GM18502 (cell line): ENCODE measurements around the gene EBPL.
"Not testable (repeated sequence)": the region's sequence is repeated elsewhere in the genome, so short reads cannot be mapped to it uniquely, and the experiment has no call there.

Experiments
- ATAC-seq: cut with Tn5 transposase; IDR thresholded peaks from one replicate; pipeline ENCODE4 v1.9.1; 2021; ENCODE audit warnings: mild to moderate bottlenecking; ENCODE audit not compliant: unreplicated experiment, poor library complexity

EBPL gene

DNA sequence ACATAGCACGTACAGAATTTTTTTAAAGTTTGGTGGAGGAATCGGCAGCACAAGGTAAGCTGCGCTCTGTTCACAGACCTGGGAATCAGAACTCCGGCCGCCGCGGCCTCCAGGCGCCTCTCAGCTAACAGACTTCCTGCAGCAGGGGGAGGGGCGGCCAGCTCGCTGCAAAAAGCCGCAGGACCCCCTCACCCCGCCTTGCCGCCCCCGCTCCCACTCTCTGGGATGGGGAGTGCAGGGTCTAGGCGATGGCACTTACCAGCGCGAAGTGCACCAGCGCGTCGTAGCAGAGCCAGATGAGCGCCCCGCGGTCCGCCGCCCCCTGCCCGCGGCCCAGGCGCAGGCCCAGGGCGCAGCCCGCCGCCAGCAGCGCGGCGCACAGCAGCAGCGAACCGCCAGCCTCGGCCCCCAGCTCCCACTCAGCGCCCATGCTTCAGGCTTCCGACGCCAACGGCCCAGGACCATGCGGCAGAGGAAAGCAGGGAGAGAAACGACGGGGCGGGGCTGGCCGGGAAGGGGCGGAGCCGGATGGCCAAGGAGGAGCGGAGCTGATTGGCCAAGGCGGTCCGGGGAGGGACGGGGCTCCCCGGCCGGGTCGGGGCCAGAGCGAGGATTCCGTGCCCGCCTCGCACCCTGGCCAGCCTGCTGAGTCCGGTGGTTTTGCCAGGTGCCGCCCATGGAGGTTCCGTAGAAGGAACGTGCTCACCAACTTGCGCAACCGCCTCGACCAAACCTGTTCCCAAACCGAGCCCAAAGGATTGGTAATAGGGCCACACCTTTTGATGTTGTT, at the start of gene EBPL:
Gene EBPL (minus strand): TSS at position 492 of the 790 bp plus-strand sequence. CDS start 62 bp downstream, at position 430.
- ATAC-seq, result peak; percentile 96

DNA sequence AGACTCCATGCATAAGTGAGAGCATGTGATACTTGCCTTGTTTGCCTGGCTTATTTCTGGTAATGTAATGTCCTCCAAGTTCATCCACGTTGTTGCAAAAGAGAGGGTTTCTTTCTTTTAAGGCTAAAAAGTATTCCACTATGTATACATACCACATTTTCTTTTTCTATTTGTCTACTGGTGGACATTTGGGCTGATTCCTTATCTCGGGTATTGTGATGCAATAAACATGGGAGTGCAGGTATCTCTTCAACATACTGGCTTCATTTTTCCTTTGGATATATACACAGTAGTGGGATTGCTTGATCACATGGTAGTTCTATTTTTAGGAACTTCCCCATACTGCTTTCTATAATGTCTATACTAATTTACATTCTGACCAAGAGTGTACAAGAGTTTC, 49.6 kb upstream of the EBPL start:
- no peak for ATAC-seq

DNA sequence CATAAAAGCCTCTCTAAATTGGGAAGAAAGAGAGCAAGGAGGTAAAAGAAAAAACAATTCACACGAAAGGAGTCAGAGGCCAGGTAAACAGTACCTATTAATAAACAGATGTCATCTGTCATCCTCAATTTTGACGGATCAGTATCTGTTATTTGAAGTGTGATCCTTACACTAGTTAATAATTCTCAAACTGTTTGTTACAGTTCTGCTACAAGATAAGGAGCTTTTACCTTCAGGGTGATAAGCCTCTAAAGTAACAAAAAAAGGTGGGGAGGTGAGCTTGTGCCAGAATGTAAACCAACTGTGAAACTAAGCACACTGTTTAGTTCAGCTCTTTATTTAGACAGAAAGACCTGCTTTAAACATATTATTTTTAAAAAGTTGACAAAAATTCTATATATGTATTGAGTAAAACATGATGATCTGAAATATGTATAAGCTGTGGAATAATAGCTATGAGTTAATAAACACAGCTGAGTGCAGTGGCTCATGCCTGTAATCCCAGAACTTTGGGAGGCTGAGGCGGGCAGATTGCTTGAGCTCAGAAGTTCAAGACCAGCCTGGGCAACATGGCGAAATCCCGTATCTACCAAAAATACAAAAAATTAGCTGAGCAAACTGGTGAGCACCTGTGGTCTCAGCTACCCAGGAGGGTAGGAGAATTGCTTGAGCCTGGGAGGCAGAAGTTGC, 48.4 kb upstream of the EBPL start:
- no peak for ATAC-seq

DNA sequence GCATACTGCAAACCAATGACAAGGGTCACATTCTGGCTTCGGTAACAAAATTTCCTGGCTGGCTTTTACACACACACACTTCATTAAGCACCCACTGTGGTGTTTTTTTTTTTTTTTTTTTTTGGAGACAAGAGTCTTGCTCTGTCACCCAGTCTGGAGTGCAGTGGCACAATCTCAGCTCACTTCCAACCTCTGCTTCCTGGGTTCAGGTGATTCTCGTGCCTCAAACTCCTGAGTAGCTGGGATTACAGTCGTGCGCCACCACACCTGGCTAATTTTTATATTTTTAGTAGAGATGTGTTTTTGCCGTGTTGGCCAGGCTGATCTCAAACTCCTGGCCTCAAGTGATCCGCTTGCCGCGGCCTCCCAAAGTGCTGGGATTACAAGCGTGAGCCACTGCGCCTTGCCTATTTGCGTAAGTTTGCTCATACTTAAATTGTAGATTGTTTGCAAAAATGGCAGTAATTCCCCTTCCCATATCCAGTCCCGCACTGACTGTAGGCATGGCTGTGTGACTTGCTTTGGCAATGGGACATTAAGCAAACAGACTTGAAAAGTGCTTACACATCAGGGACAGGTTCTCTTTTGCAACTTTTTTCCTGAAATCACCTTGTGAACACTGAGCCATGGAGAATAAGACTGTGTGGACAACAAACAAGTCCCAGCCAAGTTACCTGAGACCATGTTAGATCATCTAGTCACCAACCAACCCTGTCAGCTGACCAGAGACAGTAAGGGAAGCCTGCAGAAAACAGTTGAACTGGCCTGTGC, 42.1 kb upstream of the EBPL start:
- no peak for ATAC-seq

DNA sequence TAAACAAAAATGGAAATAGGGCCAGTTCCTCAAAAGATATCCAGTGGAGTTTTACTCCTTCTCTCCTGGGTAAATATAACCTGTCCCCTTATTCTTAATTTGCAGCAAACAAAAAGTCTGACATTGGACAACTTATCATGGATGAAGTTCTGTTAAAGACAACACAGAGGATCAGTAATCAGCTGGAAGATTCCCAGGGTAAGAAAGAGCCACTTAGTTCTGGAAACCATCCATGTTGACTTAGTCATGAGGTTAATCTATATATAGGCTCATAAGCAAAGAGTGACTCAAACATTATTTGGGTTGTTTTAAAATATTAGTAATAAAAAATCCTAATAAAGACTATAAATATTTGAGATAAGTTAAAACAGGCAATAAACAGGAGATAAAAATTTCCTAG, 40.5 kb upstream of the EBPL start:
- no peak for ATAC-seq

DNA sequence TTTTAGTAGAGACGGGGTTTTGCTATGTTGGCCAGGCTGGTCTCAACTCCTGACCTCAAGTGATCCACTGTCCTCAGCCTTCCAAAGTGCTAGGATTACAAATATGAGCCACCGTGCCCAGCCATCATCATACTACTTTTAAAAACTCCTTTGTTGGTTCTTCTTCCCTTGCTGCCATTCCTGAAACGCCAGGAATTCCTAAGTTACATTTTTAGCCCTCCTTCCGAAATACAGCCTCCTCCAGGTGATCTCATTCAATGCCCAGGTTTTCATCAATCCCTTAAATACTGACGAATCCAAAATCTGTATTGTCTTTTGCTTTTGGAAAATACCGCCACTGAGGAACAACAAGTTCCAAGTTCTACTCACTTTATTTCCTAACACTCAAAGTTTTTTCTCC, 25.3 kb upstream of the EBPL start:
- ATAC-seq, result no peak

GRCh38 chr13:49714757-49715156, 23.5 kb upstream of the EBPL start:
- ATAC-seq, result no peak

DNA sequence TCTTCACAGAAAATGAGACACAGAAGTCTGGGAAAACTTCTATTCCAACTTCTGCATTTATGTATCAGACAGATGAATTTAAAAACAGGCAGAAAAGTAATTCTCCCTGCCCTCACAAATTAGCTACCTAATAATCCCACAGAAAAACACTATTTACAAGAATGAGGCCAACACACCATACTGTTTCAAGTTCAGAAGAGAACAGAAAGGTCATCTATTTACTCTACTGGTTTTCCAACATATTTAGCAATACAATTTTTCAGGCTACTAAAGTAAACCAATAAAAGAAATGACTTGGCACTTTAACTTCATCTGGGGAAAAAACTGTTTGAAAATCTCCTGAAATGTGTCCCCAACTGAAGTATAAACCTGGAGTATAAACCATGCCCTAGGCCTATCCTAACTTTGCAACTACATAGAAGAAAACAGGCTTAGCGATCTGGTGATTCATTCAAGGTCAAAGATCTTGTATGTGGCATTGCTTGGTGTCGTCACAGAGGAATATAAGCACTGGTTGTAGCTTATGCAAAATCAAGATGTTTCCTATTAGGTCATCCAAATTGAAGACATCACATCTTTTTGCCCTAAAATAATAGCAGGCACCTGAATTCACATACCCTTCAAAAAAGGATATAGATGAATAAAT, 20.1 kb upstream of the EBPL start:
- no peak for ATAC-seq

- ATAC-seq, result not testable (repeated sequence)
Observed at GRCh38 chr13:49704264-49704663, 13.0 kb upstream of the EBPL start.

GRCh38 chr13:49701491-49701890, 10.2 kb upstream of the EBPL start:
- no peak for ATAC-seq

DNA sequence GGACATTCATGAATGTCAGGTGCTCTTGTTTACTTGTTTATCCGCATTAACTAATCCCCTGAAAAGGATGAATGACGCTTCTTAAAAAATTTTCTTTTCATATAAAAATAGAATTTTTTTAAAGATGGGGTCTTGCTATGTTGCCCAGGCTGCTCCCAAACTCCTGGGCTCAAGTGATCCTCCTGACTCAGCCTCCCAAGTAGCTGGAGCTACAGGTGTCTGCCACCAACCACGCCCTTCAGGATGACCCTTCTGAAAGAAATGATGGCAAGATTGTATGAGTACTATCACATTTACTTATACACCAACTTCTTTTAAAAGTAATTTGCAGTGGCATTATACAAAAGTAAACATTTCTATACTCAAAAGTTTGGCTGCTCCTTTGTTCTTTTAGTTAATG, 6.2 kb upstream of the EBPL start:
- no peak for ATAC-seq

DNA sequence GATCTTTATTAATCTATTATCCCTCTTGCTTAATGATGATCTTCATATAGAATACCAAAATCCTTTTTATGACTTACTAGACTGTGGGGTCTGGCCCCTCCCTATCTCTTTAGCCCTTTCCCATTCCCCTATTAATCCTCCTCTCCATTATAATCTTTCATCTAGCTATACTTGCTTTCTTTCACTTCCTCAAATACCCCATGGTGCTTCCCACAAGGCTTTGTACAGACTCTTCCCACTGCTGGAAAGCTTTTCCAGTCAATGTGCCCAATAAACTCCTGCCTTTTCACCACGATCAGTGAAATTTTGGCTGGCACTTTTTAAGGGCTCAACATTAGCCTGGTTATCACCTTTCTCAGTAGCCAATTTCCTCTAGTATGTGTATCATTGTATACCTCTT, 3.2 kb upstream of the EBPL start:
- no peak for ATAC-seq

DNA sequence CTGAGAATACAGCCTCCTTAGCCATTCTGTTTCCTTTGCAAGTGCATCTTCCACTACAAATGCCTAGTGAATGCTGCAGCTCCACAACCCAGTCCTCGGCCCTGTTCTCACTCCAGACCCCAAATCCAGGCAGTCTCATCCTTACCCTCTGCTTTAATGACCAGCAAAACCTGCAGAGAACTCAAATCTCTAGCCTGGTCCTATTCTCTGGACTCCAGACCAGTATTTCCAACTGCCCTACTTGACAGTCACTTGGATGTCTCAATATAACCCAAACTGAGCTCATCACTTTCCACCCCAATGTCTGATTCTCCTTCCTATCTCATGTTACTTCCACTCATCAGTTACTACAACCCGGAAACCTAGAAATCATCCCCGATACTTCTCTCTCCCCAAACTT, 2.6 kb upstream of the EBPL start:
- no peak for ATAC-seq

GRCh38 chr13:49693191-49693733, 2.0 kb upstream of the EBPL start:
- no peak for ATAC-seq

- ATAC-seq, result peak; percentile 30
Observed at GRCh38 chr13:49690133-49690994, 922 bp downstream of the EBPL start.

- peak; percentile 79 for ATAC-seq
Observed at GRCh38 chr13:49683489-49683888, 7.8 kb downstream of the EBPL start.

DNA sequence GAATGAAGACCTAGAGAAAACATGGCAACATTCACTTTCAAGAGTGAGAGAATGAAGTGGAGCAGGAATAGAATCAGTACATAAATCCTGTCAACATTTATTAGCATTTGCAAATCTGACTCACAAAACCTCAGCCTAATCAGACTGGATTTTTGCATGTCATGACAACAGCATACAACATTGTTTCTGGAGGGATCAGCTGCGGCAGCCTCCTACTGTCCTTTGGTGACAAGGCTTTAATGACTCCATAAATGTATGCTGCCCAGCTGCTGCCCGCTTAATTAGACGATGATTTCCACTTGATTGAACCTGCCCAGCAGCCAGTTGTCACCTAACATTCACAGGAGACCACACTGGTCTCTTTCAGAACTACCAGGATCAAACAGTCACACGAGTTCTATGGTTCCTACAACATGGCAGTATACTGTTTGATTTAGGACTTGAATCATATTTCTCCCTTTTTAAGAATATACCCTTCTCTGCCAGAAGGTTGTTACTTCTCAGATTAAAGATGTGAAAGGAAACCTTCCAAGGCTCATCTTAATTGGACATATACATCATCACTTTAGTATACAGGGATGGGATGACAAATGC, 9.3 kb downstream of the EBPL start:
- ATAC-seq, result no peak

GRCh38 chr13:49679246-49679645, 12.0 kb downstream of the EBPL start:
- ATAC-seq, result no peak
